ENCODE data around the gene YARS1. TPM values are rescaled to one million over a fixed set of nuclear protein-coding genes. Genes with fewer than 3 reads are reported as not detected.
A peak's percentile ranks its signal among the peaks of the same experiment; 100 is the strongest.

The YARS1 gene
- polyA plus RNA-seq, 1 donor from 2014 or later, result 49.4 TPM

- Histone ChIP-seq H3K36me3 (ENCODE audit: insufficient read depth, low read length) (no peaks in the 10 kb centered on the region), H2AFZ (ENCODE audit: low read depth, low read length) (no peak overlapping the region), H3K27me3 (ENCODE audit: insufficient read depth, low read depth, low read length) (no peaks in the 10 kb centered on the region), H3K27ac (ENCODE audit: low read length) (no peak overlapping the region), H3K9ac (ENCODE audit: low read length) (no peak overlapping the region), H3F3A (ENCODE audit: insufficient read depth, low read length, poor library complexity, severe bottlenecking) (no peaks in the 10 kb centered on the region), H4K20me1 (ENCODE audit: insufficient read depth) (no peaks in the 10 kb centered on the region), H3K9me3 (ENCODE audit: low read length) (no peaks in the 10 kb centered on the region), H3K4me3 (ENCODE audit: low read length) (no peak overlapping the region), H3K79me2 (replicated peaks; ENCODE audit: insufficient read depth, low read length) (peaks cover 11% of the 10 kb centered on the region), H3K9me2 (ENCODE audit: insufficient read depth, low read length) (no peaks in the 10 kb centered on the region), H3K4me2 (ENCODE audit: low read length) (no peak overlapping the region)
- TF ChIP-seq RAD21 (conservative IDR thresholded peaks at IDR 0.05) (no peak), REST (IDR thresholded peaks at IDR 0.05; ENCODE audit: borderline replicate concordance) (no peak), EZH2 (IDR thresholded peaks at IDR 0.05; ENCODE audit: borderline replicate concordance, insufficient read depth, low read length, poor library complexity, severe bottlenecking) (no peak), SMC3 (conservative IDR thresholded peaks at IDR 0.05; ENCODE audit: poor library complexity) (no peak), MXI1 (conservative IDR thresholded peaks at IDR 0.05; ENCODE audit: poor library complexity, severe bottlenecking) (no peak), EP300 (conservative IDR thresholded peaks at IDR 0.05; ENCODE audit: poor library complexity, severe bottlenecking) (no peak), TAF1 (IDR thresholded peaks at IDR 0.05; ENCODE audit: low read depth) (no peak), CTCF (IDR thresholded peaks at IDR 0.05; ENCODE audit: poor library complexity, severe bottlenecking) (no peak), POLR2AphosphoS5 (IDR thresholded peaks at IDR 0.05) (no peak)
Observed at GRCh38 chr1:32825181-32825580, 8.0 kb upstream of the YARS1 start.

- H3K36me3 ChIP-seq (ENCODE audit: insufficient read depth, low read length), result no peaks in the 10 kb centered on the region
- no peak overlapping the region for H3K27ac ChIP-seq (ENCODE audit: low read length)
- H3K79me2 ChIP-seq (replicated peaks; ENCODE audit: insufficient read depth, low read length), result peaks cover 48% of the 10 kb centered on the region
- no peaks in the 10 kb centered on the region for H3K9me3 ChIP-seq (ENCODE audit: low read length)
- peak overlapping the region; percentile 99 for H3K4me3 ChIP-seq (ENCODE audit: low read length)
- peak overlapping the region; percentile 95 for H3K9ac ChIP-seq (ENCODE audit: low read length)
- peaks cover 6% of the 10 kb centered on the region for H3F3A ChIP-seq (ENCODE audit: insufficient read depth, low read length, poor library complexity, severe bottlenecking)
- H3K4me2 ChIP-seq (ENCODE audit: low read length), result peak overlapping the region; percentile 98
- no peaks in the 10 kb centered on the region for H3K9me2 ChIP-seq (ENCODE audit: insufficient read depth, low read length)
- no peaks in the 10 kb centered on the region for H4K20me1 ChIP-seq (ENCODE audit: insufficient read depth)
- no peak overlapping the region for H2AFZ ChIP-seq (ENCODE audit: low read depth, low read length)
- no peaks in the 10 kb centered on the region for H3K27me3 ChIP-seq (ENCODE audit: insufficient read depth, low read depth, low read length)
- TF ChIP-seq MXI1 (conservative IDR thresholded peaks at IDR 0.05; ENCODE audit: poor library complexity, severe bottlenecking) (no peak), REST (IDR thresholded peaks at IDR 0.05; ENCODE audit: borderline replicate concordance) (no peak), SMC3 (conservative IDR thresholded peaks at IDR 0.05; ENCODE audit: poor library complexity) (no peak), EP300 (conservative IDR thresholded peaks at IDR 0.05; ENCODE audit: poor library complexity, severe bottlenecking) (no peak)
Observed at GRCh38 chr1:32818804-32819541, 1.8 kb upstream of the YARS1 start.

All from neural cell (in vitro differentiated cells).